Glutamatergic neuron (in vitro differentiated cells): Measurements from ENCODE around the gene BTNL2. TPM values are rescaled to one million over a fixed set of nuclear protein-coding genes. Genes with fewer than 3 reads are reported as not detected.

Source experiments
- DNase-seq: peaks from one replicate; pipeline ENCODE4 v3.0.0; 2022
- H3K27ac Mint-ChIP-seq: one replicate; pipeline ENCODE4 v1.8.0; 2020; ENCODE audit warnings: mild to moderate bottlenecking, mixed read lengths, inconsistent platforms; ENCODE audit not compliant: unreplicated experiment
- H3K27me3 Mint-ChIP-seq: one replicate; pipeline ENCODE4 v1.8.0; 2020; ENCODE audit warnings: mild to moderate bottlenecking, moderate library complexity, mixed read lengths, inconsistent platforms; ENCODE audit not compliant: unreplicated experiment
- H3K36me3 Mint-ChIP-seq: one replicate; pipeline ENCODE4 v1.8.0; 2020; ENCODE audit warnings: mild to moderate bottlenecking, mixed read lengths, inconsistent platforms; ENCODE audit not compliant: unreplicated experiment
- H3K4me1 Mint-ChIP-seq: one replicate; pipeline ENCODE4 v1.8.0; 2020; ENCODE audit warnings: mild to moderate bottlenecking, low read depth, mixed read lengths, inconsistent platforms; ENCODE audit not compliant: unreplicated experiment
- H3K4me3 Mint-ChIP-seq: one replicate; pipeline ENCODE4 v1.8.0; 2020; ENCODE audit warnings: mild to moderate bottlenecking, mixed read lengths, inconsistent platforms; ENCODE audit not compliant: unreplicated experiment
- H3K9me3 Mint-ChIP-seq: one replicate; pipeline ENCODE4 v1.8.0; 2020; ENCODE audit warnings: mild to moderate bottlenecking, moderate library complexity, mixed read lengths, inconsistent platforms; ENCODE audit not compliant: unreplicated experiment
- total RNA-seq: library from RNA; stranded (reverse); fragmentation: NEBNext Ultra II Directional; extraction: Animal tissue kit (Norgen Biotek cat#: 25700); gene quantifications from one replicate; pipeline ENCODE4 v1.2.1, GENCODE V29; 2021; ENCODE audit not compliant: unreplicated experiment
- TF ChIP-seq, protein P1 (sequence below): fragments of 200-600 bp; sonication (generic); IDR thresholded peaks from one replicate; pipeline ENCODE4 v1.5.0; 2021; ENCODE audit not compliant: partially characterized antibody, unreplicated experiment

Gene BTNL2
- total RNA-seq, 1 donor from 2014 or later, result not detected

DNA sequence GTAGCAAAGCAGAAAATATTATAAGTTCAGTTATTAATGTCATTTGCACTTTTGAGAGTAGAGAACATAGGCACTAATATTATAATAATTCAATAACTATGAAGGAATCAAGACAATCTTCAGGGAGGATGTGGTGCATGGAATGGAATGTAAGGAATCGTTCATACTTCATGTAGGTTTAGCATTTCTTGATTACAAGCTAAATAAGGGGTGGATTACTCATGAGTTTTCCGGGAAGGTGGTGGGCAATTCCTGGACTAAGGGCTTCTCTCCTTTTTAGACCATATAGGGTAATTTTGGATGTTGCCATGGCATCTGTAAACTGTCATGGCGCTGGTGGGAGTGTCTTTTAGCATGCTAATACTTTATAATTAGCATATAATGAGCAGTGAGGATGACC, 9.1 kb upstream of the BTNL2 start:
- Mint-ChIP-seq H3K27ac (no peak overlapping the region), H3K36me3 (no peaks in the 10 kb centered on the region), H3K4me3 (no peak overlapping the region), H3K27me3 (peaks cover 2% of the 10 kb centered on the region), H3K9me3 (no peaks in the 10 kb centered on the region), H3K4me1 (no peaks in the 10 kb centered on the region)
- TF ChIP-seq, protein P1, sequence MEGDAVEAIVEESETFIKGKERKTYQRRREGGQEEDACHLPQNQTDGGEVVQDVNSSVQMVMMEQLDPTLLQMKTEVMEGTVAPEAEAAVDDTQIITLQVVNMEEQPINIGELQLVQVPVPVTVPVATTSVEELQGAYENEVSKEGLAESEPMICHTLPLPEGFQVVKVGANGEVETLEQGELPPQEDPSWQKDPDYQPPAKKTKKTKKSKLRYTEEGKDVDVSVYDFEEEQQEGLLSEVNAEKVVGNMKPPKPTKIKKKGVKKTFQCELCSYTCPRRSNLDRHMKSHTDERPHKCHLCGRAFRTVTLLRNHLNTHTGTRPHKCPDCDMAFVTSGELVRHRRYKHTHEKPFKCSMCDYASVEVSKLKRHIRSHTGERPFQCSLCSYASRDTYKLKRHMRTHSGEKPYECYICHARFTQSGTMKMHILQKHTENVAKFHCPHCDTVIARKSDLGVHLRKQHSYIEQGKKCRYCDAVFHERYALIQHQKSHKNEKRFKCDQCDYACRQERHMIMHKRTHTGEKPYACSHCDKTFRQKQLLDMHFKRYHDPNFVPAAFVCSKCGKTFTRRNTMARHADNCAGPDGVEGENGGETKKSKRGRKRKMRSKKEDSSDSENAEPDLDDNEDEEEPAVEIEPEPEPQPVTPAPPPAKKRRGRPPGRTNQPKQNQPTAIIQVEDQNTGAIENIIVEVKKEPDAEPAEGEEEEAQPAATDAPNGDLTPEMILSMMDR, result no peak
- DNase-seq, result no peak

DNA sequence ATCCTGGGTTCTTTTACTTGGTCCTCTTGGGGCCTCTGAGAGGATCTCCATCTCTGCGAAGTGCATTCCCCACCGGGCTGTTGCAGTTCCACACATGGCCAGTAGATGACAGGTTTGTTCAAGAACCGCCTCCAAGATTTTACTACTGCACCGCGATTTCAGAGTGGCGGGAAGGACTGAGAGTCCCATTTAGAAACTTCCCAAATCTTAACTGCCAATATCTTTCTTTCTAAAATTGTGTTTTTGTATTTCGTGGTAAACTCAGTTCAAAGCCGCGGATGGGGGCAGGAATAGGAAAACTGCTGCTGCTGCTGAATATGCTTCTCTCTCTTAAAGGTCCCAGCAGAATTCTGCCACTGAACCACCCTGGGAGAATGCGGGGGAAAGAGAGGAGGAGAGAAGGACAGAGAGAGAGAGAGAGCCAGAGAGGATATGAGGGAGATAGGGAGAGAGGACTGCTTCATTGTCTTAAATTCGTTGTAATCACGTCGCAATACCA, 8.6 kb upstream of the BTNL2 start:
- H3K4me1 Mint-ChIP-seq, result no peaks in the 10 kb centered on the region
- H3K27ac Mint-ChIP-seq, result no peak overlapping the region
- no peak overlapping the region for H3K4me3 Mint-ChIP-seq
- H3K9me3 Mint-ChIP-seq, result no peaks in the 10 kb centered on the region
- peaks cover 2% of the 10 kb centered on the region for H3K27me3 Mint-ChIP-seq
- TF ChIP-seq, protein P1, result peak; percentile 97
- H3K36me3 Mint-ChIP-seq, result no peaks in the 10 kb centered on the region
- peak; percentile 84 for DNase-seq

DNA sequence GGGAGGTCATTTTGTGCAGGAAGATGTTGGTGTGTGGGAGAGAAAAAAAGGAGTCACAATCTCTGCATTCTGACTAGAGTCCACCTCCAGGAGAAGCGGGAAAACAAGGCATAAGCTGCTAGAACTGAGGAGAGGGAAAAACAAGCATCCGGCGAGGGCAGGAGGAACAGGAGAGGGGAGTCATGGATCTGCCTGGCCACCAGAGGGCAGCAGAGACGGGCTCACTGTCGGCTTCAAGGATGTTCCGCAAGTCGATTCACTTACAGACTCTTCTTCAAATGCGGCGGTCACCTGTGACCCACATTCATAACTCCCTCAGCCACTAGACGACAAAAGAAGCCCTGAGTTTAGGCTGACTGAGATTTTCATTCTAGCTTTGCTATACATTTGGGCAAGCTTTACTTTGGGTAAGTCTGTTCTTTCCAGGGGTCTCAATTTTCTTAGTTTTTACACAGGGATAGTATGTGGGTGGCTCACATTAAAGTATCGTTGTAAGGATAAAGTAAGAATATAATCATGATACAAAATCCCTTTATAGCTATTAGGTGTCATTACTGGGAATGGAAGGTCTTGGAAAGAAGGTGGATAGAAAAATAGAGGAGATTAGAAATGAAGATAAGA, 6.6 kb upstream of the BTNL2 start:
- peak; percentile 91 for DNase-seq
- no peak overlapping the region for H3K4me3 Mint-ChIP-seq
- TF ChIP-seq, protein P1, result peak; percentile 95
- H3K27ac Mint-ChIP-seq, result no peak overlapping the region
- no peaks in the 10 kb centered on the region for H3K4me1 Mint-ChIP-seq
- no peaks in the 10 kb centered on the region for H3K9me3 Mint-ChIP-seq
- peaks cover 2% of the 10 kb centered on the region for H3K27me3 Mint-ChIP-seq
- H3K36me3 Mint-ChIP-seq, result no peaks in the 10 kb centered on the region

DNA sequence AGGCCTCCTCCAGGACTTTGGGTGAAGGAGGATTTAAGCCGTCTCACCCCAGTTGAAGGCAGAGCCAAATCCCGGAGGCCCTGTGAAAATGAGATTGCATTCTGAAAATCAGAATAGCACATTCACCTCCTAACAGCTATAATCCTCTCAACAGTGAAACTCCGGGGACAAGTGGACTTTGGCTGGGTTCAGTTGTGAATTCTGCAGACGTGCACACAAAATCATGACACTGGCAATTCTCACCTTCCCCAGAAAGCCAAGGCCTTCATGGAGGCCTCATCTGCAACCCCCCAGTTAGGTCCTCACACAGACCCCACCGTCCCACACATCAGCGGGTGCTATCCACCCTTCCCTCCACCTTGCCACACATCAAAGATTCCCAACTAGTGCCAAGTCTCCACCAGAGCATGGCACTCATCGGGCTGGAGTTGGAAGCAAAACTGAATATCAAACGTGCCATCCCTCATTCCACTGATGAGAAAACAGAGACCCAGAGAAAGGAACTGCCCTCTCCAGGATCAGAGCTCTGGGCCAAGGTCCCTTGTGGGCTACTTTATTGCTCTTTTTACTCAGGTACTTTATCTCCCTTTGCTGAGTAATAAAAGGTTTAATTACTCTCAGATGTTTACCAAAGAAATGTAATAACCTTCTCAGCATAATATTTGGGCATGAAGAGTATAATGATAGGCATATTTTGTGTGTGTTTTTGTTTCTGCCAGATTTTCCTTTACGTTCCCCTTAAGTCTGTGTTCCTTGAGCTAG, 4.8 kb upstream of the BTNL2 start:
- peaks cover 2% of the 10 kb centered on the region for H3K27me3 Mint-ChIP-seq
- no peak overlapping the region for H3K4me3 Mint-ChIP-seq
- no peak for DNase-seq
- TF ChIP-seq, protein P1, result no peak
- H3K9me3 Mint-ChIP-seq, result peaks cover 2% of the 10 kb centered on the region
- no peaks in the 10 kb centered on the region for H3K36me3 Mint-ChIP-seq
- no peaks in the 10 kb centered on the region for H3K4me1 Mint-ChIP-seq
- no peak overlapping the region for H3K27ac Mint-ChIP-seq

DNA sequence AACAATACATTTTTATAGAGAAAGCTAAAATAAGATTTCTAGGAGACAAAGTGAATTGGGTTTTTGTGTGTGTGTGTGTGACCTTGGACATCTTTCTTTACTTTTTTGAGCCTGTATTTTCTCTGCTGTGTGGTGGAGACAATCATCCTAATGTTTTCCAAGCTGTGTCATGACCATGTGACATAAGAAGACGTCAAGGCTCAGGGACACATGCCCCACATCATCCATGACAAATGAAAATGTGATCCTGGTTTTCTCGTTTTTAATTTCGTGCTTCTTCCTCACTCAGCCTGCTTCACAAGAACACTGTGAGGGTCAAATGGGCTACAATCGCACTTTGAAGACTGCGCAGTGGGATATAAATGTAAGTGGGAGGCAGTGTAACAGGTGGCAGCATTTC, 3.9 kb upstream of the BTNL2 start:
- DNase-seq, result no peak
- no peaks in the 10 kb centered on the region for H3K36me3 Mint-ChIP-seq
- no peaks in the 10 kb centered on the region for H3K4me1 Mint-ChIP-seq
- H3K27me3 Mint-ChIP-seq, result peaks cover 2% of the 10 kb centered on the region
- no peak overlapping the region for H3K4me3 Mint-ChIP-seq
- H3K9me3 Mint-ChIP-seq, result peaks cover 2% of the 10 kb centered on the region
- TF ChIP-seq, protein P1, result no peak
- H3K27ac Mint-ChIP-seq, result no peak overlapping the region
